Stomach (tissue), 9 donors: Measurements from ENCODE around the gene SRM. TPM values are rescaled to one million over a fixed set of nuclear protein-coding genes. Genes with fewer than 3 reads are reported as not detected.

Source experiments
- DNase-seq, 2 donors: peaks; one replicate each; pipeline versions ENCODE4 v3.0.0 to v3.0.0-alpha.2; 2013 to 2019
- H3K27ac ChIP-seq, 5 donors: fragments of 200-600 bp in 4 of 5; sonication (generic) in 4 of 5; one replicate each; pipeline ENCODE4 v1.5.1; 2013 to 2019; ENCODE audit warnings: mild to moderate bottlenecking in 1 of 5, moderate library complexity in 1 of 5
- H3K27me3 ChIP-seq, 3 donors: fragments of 200-600 bp; sonication (generic); one replicate each; pipeline ENCODE4 v1.5.1; 2017 to 2019; ENCODE audit warnings: mixed run types in 1 of 3
- H3K36me3 ChIP-seq, 4 donors: fragments of 200-600 bp; sonication (generic); 1 replicate in 3 of 4; 2 replicates in 1 of 4; pipeline ENCODE4 v1.5.1; 2016 to 2019
- H3K4me1 ChIP-seq, 4 donors: fragments of 200-600 bp; sonication (generic); one replicate each; pipeline ENCODE4 v1.5.1; 2016 to 2019
- H3K4me3 ChIP-seq, 4 donors: fragments of 200-600 bp; sonication (generic) in 3 of 4; one replicate each; pipeline ENCODE4 v1.5.1; 2016 to 2019; ENCODE audit warnings: mild to moderate bottlenecking in 1 of 4
- H3K9me3 ChIP-seq, 4 donors: fragments of 200-600 bp; sonication (generic); one replicate each; pipeline ENCODE4 v1.5.1; 2016 to 2019
- EP300 ChIP-seq: sonication (generic); formaldehyde crosslinking; IDR thresholded peaks from one replicate; pipeline ENCODE4 v1.6.1; 2017; ENCODE audit warnings: antibody characterized with exemption
- POLR2A ChIP-seq, 4 donors: fragments of 450-650 bp; IDR thresholded peaks; one replicate each; pipeline ENCODE4 v1.6.1; 2016; ENCODE audit warnings: antibody characterized with exemption in 4 of 4, control low read depth in 2 of 4, mild to moderate bottlenecking in 1 of 4, moderate library complexity in 1 of 4
- POLR2AphosphoS5 ChIP-seq, 3 donors: sonication (generic); formaldehyde crosslinking; IDR thresholded peaks; one replicate each; pipeline ENCODE4 v1.6.1; 2016; ENCODE audit warnings: antibody characterized with exemption in 3 of 3
- WGBS, 5 donors: extraction: QIAGEN DNeasy Blood & Tissue Kit in 3 of 5; methylation state at CpG; one replicate each; pipeline versions ENCODE4 v1.1.5 to v1.1.7; 2013 to 2018; 5-methylcytosine and 5-hydroxymethylcytosine counted together
- intact Hi-C: fragments of 100-400 bp; cut with DNase I; formaldehyde crosslinking; loops from one replicate; pipeline ENCODE4 v1.15.1; 2023; ENCODE audit warnings: low total_unique reads
- polyA plus RNA-seq, 3 donors: library from polyadenylated mRNA; stranded (reverse); fragments of 200-250 nt; gene quantifications; one replicate each; pipeline ENCODE4 v1.2.3, GENCODE V29; 2013
- total RNA-seq, 5 donors: library from RNA; depleted of rRNA; stranded (reverse); fragments of >200 nt; gene quantifications; one replicate each; pipeline versions ENCODE4 v1.1.0 to v1.2.3, GENCODE V29; 2014 to 2016
- TF ChIP-seq, protein P1 (sequence below), 7 experiments: fragments of 450-650 bp in 4 of 7; fragments of 200-600 bp in 3 of 7; sonication (generic) in 3 of 7; IDR thresholded peaks; one replicate each; pipeline ENCODE4 v1.5.1; 2016 to 2019; ENCODE audit warnings: antibody characterized with exemption in 7 of 7, control low read depth in 2 of 7, mild to moderate bottlenecking in 1 of 7
- donor health status: healthy with polysubstance abuse.
- donor health status: Bipolar disorder and iron deficiency.
- donor health status: healthy.

The SRM gene
- total and polyA plus RNA-seq, 8 donors: 9.0 to 149 (median 85.1) TPM

DNA sequence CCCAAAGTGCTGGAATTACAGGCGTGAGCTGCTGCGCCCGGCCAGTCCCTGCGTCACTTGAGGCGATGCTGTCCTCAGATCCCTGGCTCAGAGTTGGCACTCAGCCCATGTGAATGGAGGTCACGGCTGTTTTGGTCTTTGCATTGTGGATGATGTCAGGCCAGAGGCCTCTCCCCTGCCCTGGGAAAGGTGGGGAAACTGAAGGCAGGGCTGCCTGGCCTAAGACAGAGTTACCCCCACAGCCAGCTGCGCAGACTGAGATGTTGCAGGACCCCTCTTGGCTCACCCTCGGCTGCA, 13.6 kb downstream of the SRM start:
- intact Hi-C loops: no loop called here
- peak in 1 of 2 donors; percentile 36 for DNase-seq
- Histone ChIP-seq H3K27ac (no peak overlapping the region), H3K36me3 (no peaks in the 10 kb centered on the region), H3K27me3 (peaks cover 0 to 8% (median 0%) of the 10 kb centered on the region in 3 donors), H3K4me1 (peaks cover 0 to 3% (median 1%) of the 10 kb centered on the region in 4 donors), H3K9me3 (no peaks in the 10 kb centered on the region), H3K4me3 (no peak overlapping the region)
- TF ChIP-seq, protein P1, sequence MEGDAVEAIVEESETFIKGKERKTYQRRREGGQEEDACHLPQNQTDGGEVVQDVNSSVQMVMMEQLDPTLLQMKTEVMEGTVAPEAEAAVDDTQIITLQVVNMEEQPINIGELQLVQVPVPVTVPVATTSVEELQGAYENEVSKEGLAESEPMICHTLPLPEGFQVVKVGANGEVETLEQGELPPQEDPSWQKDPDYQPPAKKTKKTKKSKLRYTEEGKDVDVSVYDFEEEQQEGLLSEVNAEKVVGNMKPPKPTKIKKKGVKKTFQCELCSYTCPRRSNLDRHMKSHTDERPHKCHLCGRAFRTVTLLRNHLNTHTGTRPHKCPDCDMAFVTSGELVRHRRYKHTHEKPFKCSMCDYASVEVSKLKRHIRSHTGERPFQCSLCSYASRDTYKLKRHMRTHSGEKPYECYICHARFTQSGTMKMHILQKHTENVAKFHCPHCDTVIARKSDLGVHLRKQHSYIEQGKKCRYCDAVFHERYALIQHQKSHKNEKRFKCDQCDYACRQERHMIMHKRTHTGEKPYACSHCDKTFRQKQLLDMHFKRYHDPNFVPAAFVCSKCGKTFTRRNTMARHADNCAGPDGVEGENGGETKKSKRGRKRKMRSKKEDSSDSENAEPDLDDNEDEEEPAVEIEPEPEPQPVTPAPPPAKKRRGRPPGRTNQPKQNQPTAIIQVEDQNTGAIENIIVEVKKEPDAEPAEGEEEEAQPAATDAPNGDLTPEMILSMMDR (IDR thresholded peaks at IDR 0.05): no peak
- TF ChIP-seq POLR2A (IDR thresholded peaks at IDR 0.05): no peak
- no peak for TF ChIP-seq EP300
- TF ChIP-seq POLR2AphosphoS5 (IDR thresholded peaks at IDR 0.05): no peak
- WGBS, 5 donors: 67 to 90% (median 79%) methylated on average over 7 to 8 of the region's 8 CpGs

DNA sequence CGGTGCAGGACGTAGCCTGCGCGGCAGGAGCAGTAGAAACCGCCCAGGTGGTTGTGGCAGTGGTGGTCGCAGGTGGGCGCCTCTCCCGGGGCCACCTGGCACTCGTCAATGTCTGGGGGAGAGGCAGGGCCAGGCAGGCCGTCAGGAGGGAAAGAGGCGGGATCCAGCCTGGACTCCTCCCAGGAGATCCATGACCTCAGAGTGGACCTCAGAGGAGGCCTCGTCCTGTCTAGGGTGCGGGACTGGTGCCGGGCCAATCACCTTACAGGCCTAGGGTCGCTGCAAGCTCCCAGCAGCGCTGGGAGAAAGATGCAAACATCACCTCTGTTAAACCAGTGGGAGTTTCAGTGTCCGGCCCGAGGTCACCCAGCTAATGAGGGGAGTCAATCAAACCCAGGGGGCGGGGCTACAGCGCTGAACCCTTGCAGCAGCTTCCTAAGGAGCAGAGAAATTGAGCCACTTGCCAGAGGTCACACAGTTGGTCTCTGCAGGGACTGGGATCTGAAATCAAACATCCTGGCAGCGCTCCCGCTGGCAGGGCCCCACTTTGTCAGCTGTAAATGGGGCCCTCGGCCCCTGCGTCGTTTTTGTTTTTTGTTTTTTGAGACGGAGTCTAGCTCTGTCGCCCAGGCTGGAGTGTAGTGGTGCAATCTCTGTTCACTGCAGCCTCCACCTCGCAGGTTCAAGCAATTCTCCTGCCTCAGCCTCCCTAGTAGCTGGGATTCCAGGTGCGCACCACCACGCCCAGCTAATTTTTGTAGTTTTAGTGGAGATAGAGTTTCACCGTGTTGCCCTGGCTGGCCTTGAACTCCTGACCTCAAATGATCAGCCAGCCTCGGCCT, 14.2 kb downstream of the SRM start:
- H3K27me3 ChIP-seq: peaks cover 0 to 8% (median 0%) of the 10 kb centered on the region in 3 donors
- intact Hi-C loops: no loop called here
- TF ChIP-seq POLR2A (IDR thresholded peaks at IDR 0.05) (no peak), EP300 (no peak), POLR2AphosphoS5 (IDR thresholded peaks at IDR 0.05) (no peak)
- TF ChIP-seq, protein P1 (IDR thresholded peaks at IDR 0.05): no peak
- H3K36me3 ChIP-seq: no peaks in the 10 kb centered on the region
- no peaks in the 10 kb centered on the region for H3K9me3 ChIP-seq
- H3K27ac ChIP-seq: no peak overlapping the region
- peak in 1 of 2 donors; percentile 30 for DNase-seq
- H3K4me1 ChIP-seq: peaks cover 0 to 3% (median 1%) of the 10 kb centered on the region in 4 donors
- H3K4me3 ChIP-seq: no peak overlapping the region
- 47 to 55% (median 51%) methylated on average over 31 to 32 of the region's 32 CpGs for whole genome bisulfite sequencing, 5 donors

DNA sequence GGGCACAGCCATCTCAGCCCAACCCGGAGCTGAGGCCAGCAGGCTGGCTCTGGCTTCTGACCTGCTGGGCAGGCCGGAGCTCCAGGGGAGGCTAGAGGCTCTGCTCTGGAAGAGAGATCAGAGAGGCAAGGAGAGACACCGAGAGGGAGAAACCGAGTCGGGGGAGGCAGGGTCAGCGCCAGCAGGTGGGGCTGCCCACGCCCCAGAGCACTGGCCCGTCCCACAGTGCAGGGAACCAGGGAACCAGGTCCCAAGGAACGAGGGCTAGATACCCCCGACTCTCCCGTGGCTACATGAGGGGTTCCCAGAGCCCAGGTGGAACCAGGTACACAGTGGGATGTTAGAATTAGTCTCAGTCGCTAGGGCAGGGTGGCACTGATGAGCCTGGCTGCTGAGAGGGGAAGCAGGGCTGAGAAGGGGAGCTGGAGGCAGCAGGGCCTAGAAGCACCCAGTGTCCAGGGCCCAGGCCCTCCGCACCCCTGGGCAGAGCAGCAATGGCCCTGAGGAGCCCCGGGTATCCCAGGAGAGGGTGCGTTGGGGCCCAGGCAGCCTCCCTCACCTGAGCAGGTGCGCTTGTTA, 14.9 kb downstream of the SRM start:
- Histone ChIP-seq H3K4me1 (peaks cover 0 to 3% (median 1%) of the 10 kb centered on the region in 4 donors), H3K27ac (no peak overlapping the region), H3K36me3 (no peaks in the 10 kb centered on the region), H3K9me3 (no peaks in the 10 kb centered on the region), H3K4me3 (no peak overlapping the region), H3K27me3 (peaks cover 0 to 8% (median 0%) of the 10 kb centered on the region in 3 donors)
- no peak for DNase-seq
- WGBS, 5 donors: 78 to 82% (median 80%) methylated on average over 14 to 16 of the region's 16 CpGs
- TF ChIP-seq POLR2AphosphoS5 (IDR thresholded peaks at IDR 0.05) (no peak), POLR2A (IDR thresholded peaks at IDR 0.05) (no peak)
- intact Hi-C loops: no loop called here

DNA sequence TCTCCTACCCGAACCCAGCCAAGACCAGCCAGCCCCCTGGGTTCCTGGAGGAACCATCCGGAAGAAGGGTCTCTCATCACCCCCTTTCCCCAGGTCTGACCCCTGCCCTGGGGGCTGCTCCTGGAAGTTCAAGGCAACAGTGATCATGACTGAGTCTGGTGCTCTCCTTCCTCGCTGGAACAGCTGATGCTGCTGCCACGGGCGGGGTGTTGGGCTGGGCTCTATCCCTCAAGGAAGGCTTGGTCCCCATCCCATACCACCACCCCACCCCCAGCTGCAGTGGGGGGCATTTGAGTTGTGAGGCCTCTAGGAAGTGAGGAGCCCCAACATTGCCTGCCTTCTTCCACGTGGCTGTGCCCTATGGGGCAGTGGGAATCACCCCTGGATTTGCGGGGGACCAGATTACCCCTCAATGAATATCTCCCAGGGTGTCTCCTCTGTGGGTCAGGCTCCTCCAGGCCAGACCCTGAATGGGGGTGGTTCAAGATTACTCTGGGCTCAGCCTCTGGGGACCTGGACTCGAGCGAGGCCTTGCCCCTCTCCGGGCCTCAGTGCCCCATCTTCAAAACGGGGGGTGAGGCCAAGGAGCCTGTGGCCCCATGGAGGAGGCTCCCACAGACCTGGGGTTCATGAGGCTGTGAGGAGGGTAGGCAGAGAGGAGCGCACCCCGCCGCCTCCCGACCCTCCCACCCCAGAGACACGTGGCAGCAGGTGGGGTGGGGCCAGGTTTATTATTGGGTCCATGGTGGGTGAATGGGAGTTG, 15.6 kb downstream of the SRM start:
- Histone ChIP-seq H3K36me3 (no peaks in the 10 kb centered on the region), H3K9me3 (no peaks in the 10 kb centered on the region), H3K4me1 (peaks cover 0 to 3% (median 1%) of the 10 kb centered on the region in 4 donors), H3K4me3 (no peak overlapping the region), H3K27me3 (peaks cover 0 to 8% (median 0%) of the 10 kb centered on the region in 3 donors), H3K27ac (no peak overlapping the region)
- no peak for DNase-seq
- intact Hi-C loops: no loop called here
- WGBS, 5 donors: 71 to 81% (median 75%) methylated on average over 10 to 16 of the region's 16 CpGs
- TF ChIP-seq, protein P1 (IDR thresholded peaks at IDR 0.05): no peak
- no peak for TF ChIP-seq EP300
- TF ChIP-seq POLR2AphosphoS5 (IDR thresholded peaks at IDR 0.05): no peak
- TF ChIP-seq POLR2A (IDR thresholded peaks at IDR 0.05): no peak
